Aorta (tissue), 5 donors: Measurements from ENCODE around the gene FAM222A. TPM values are rescaled to one million over a fixed set of nuclear protein-coding genes. Genes with fewer than 3 reads are reported as not detected.
A peak's percentile ranks its signal among the peaks of the same experiment; 100 is the strongest.

Experiments used
- ATAC-seq: fragments of 200-7000 bp; cut with Tn5 transposase; one replicate; pipeline ENCODE4 v1.9.1; 2022; ENCODE audit warnings: moderate library complexity; ENCODE audit not compliant: low FRiP score
- DNase-seq, 2 donors: peaks; one replicate each; pipeline ENCODE4 v3.0.0-alpha.2; 2020
- H3K27ac ChIP-seq, 2 donors: one replicate each; pipeline ENCODE4 v1.5.1; 2013; ENCODE audit warnings: low read length in 2 of 2, mild to moderate bottlenecking in 2 of 2, moderate library complexity in 2 of 2, control low read depth in 1 of 2, inconsistent platforms in 1 of 2, low read depth in 1 of 2
- H3K27me3 ChIP-seq, 2 donors: one replicate each; pipeline ENCODE4 v1.6.1; 2013; ENCODE audit warnings: control low read depth in 1 of 2, low read length in 1 of 2, mild to moderate bottlenecking in 1 of 2, moderate library complexity in 1 of 2; ENCODE audit not compliant: insufficient read depth in 2 of 2, control insufficient read depth in 1 of 2
- H3K36me3 ChIP-seq, 2 donors: one replicate each; pipeline ENCODE4 v1.6.1; 2013; ENCODE audit warnings: control low read depth in 1 of 2, low read length in 1 of 2, mild to moderate bottlenecking in 1 of 2; ENCODE audit not compliant: insufficient read depth in 2 of 2, control insufficient read depth in 1 of 2
- H3K4me1 ChIP-seq, 2 donors: one replicate each; pipeline ENCODE4 v1.6.1; 2013; ENCODE audit warnings: low read length in 2 of 2, control low read depth in 1 of 2, mild to moderate bottlenecking in 1 of 2, moderate library complexity in 1 of 2; ENCODE audit not compliant: insufficient read depth in 2 of 2, control insufficient read depth in 1 of 2
- H3K4me3 ChIP-seq, 2 donors: one replicate each; pipeline ENCODE4 v1.5.1; 2013; ENCODE audit warnings: low read length in 2 of 2, control low read depth in 1 of 2, mild to moderate bottlenecking in 1 of 2
- H3K9me3 ChIP-seq: one replicate; pipeline ENCODE4 v1.6.1; 2013; ENCODE audit warnings: mild to moderate bottlenecking, low read length; ENCODE audit not compliant: control insufficient read depth
- WGBS, 2 donors: extraction: QIAGEN DNeasy Blood & Tissue Kit; methylation state at CpG; one replicate each; pipeline ENCODE4 v1.1.7; 2013; 5-methylcytosine and 5-hydroxymethylcytosine counted together
- intact Hi-C, 2 donors: fragments of 100-400 bp; cut with DNase I; formaldehyde crosslinking; loops; one replicate each; pipeline versions ENCODE4 v1.14.2 to v1.15.0; 2022
- polyA plus RNA-seq, 2 donors: library from polyadenylated mRNA; stranded (reverse); fragments of 200-250 nt; gene quantifications; one replicate each; pipeline ENCODE4 v1.2.3, GENCODE V29; 2013
- total RNA-seq, 2 donors: library from RNA; stranded (reverse); fragmentation: NEBNext Ultra II Directional; extraction: Animal tissue kit (Norgen Biotek cat#: 25700); gene quantifications; one replicate each; pipeline ENCODE4 v1.2.1, GENCODE V29; 2021
- donor health status: healthy with polysubstance abuse.
- donor health status: Bipolar disorder and iron deficiency.
- donor health status: DM: no; HTN: no; CAD: no.
- donor health status: DM: no; HTN: no; CAD: no.
- donor health status: DM: yes; HTN: yes; CAD: no.

The FAM222A gene
- total and polyA plus RNA-seq, 4 donors: 0.25 to 0.52 (median 0.38) TPM

DNA sequence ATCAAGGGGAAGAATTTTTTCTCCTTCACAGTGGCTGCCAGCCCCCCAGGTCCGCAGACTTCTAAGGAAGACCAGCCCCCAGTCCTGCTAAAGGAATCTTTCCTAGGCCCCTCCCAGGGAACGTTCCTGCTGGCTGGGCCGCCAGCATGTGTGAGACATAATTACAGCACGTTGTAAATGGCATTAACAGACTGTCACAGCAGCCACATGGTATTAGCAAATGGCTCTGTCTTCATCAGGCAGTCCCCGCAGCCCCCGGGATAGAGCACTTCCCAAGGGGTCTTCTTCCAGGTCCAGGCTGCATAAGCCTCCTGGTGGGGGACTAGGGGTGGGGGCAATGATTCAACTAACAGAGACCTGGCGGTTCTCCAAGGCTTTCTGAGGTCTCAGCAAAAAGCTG lies 34.9 kb upstream of the FAM222A start:
- no peaks in the 10 kb centered on the region for H3K9me3 ChIP-seq
- intact Hi-C loops: no loop called here
- DNase-seq (no peak), ATAC-seq (no peak)
- H3K27me3 ChIP-seq: peaks cover 2 to 3% of the 10 kb centered on the region in 2 donors
- no peak overlapping the region for H3K4me3 ChIP-seq
- no peak overlapping the region for H3K27ac ChIP-seq
- H3K4me1 ChIP-seq: no peaks in the 10 kb centered on the region
- 11 to 14% methylated on average over 7 of the region's 7 CpGs for WGBS, 2 donors
- no peaks in the 10 kb centered on the region for H3K36me3 ChIP-seq

DNA sequence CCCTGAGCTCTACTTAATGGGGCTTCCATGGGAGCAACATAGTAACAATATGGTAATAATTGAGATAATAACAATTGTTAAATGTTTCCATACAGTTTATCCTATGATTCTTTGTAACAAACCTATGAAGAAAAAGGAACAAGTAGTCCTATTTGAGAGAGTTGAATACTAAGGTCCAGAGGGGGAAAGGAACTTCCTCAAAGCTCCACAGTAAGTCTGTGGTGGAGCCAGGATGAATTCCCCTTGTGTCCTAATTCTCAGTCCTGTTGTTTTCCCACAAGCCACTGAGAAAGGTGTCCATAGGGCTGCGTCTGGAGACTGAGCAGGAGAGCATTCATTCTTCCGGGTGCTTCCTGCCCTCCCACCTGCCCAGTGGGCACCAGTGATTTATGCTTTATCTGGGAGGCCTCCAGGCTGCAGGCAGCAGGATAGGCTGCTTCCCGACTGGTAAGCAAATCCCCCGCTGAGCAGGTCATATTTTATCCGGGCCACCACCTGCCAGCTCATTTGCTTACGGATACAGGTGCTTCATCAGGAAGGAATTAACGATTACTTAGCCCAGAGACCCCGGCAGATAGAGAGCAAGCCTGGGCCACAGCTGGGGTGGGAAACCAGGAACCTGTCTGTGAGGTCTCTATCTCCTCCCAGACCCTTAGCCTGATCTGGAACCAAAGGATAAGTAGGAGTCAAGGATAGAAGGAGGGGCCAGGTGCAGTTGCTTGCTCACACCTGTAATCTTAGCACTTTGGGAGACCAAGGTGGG lies 33.9 kb upstream of the FAM222A start:
- ATAC-seq: no peak
- DNase-seq: no peak
- no peaks in the 10 kb centered on the region for H3K4me1 ChIP-seq
- H3K9me3 ChIP-seq: no peaks in the 10 kb centered on the region
- intact Hi-C loops: no loop called here
- H3K4me3 ChIP-seq: no peak overlapping the region
- H3K27me3 ChIP-seq: peaks cover 2 to 3% of the 10 kb centered on the region in 2 donors
- WGBS, 2 donors: 36 to 42% methylated on average over 8 of the region's 8 CpGs
- no peak overlapping the region for H3K27ac ChIP-seq
- H3K36me3 ChIP-seq: no peaks in the 10 kb centered on the region

- DNase-seq (peak in 1 of 2 donors; percentile 2), ATAC-seq (no peak)
- WGBS, 2 donors: 74 to 87% methylated on average over 4 of the region's 4 CpGs
- intact Hi-C loops: no loop called here
- Histone ChIP-seq H3K36me3 (no peaks in the 10 kb centered on the region), H3K4me3 (no peak overlapping the region), H3K27ac (no peak overlapping the region), H3K4me1 (no peaks in the 10 kb centered on the region), H3K9me3 (no peaks in the 10 kb centered on the region), H3K27me3 (peaks cover 2 to 3% of the 10 kb centered on the region in 2 donors)
These were observed 33.2 kb upstream of the FAM222A start for GRCh38 chr12:109680264-109681005.

GRCh38 chr12:109681986-109682707 lies 31.5 kb upstream of the FAM222A start:
- DNase-seq (no peak), ATAC-seq (no peak)
- intact Hi-C loops: no loop called here
- H3K4me3 ChIP-seq: no peak overlapping the region
- H3K4me1 ChIP-seq: no peaks in the 10 kb centered on the region
- no peaks in the 10 kb centered on the region for H3K9me3 ChIP-seq
- H3K36me3 ChIP-seq: no peaks in the 10 kb centered on the region
- WGBS, 2 donors: 54 to 63% methylated on average over 7 of the region's 7 CpGs
- no peak overlapping the region for H3K27ac ChIP-seq
- no peaks in the 10 kb centered on the region for H3K27me3 ChIP-seq

DNA sequence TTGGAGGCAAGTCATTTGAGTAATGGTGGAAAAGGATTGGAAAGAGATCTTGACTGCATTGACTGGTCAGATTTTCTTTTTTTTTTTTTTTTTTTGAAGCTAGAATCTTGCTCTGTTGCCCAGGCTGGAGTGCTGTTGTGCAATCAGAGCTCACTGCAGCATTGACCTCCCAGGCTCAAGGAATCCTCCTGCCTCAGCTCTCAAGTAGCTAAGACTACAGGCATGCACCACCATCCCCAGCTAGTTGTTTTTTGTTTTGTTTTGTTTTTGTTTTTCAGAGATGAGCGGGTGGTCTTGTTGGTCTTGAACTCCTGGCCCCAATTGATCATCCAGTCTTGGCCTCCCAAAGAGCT lies 30.9 kb upstream of the FAM222A start:
- no peak overlapping the region for H3K4me3 ChIP-seq
- intact Hi-C loops: no loop called here
- H3K36me3 ChIP-seq: no peaks in the 10 kb centered on the region
- no peaks in the 10 kb centered on the region for H3K27me3 ChIP-seq
- no peaks in the 10 kb centered on the region for H3K4me1 ChIP-seq
- no peak for DNase-seq
- no peak overlapping the region for H3K27ac ChIP-seq
- no peaks in the 10 kb centered on the region for H3K9me3 ChIP-seq
- 75 to 80% methylated on average over 1 of the region's 1 CpG for WGBS, 2 donors
- no peak for ATAC-seq

DNA sequence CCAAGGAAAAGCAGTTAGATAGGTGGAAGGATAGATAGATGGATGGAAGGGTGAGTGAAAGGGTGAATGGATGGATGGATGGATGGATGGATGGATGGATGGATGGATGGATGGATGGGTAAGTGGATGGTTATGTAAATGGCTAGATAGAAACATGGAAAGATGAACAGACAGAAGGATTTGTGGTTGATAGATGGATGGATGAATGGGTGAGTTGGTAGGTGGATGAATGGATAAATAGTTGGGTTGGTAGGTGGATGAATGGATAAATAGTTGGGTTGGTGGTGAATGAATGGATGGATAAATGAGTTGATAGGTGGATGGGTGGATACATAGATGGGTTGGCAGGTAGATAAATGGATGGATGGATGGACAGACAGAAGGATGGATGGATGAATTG lies 30.3 kb upstream of the FAM222A start:
- intact Hi-C loops: no loop called here
- Histone ChIP-seq H3K27me3 (no peaks in the 10 kb centered on the region), H3K4me1 (no peaks in the 10 kb centered on the region), H3K9me3 (no peaks in the 10 kb centered on the region), H3K27ac (no peak overlapping the region), H3K36me3 (no peaks in the 10 kb centered on the region), H3K4me3 (no peak overlapping the region)
- no peak for ATAC-seq
- no peak for DNase-seq

GRCh38 chr12:109685574-109686447 lies 27.8 kb upstream of the FAM222A start:
- no peak overlapping the region for H3K4me3 ChIP-seq
- H3K9me3 ChIP-seq: no peaks in the 10 kb centered on the region
- no peaks in the 10 kb centered on the region for H3K4me1 ChIP-seq
- DNase-seq (no peak), ATAC-seq (no peak)
- no peaks in the 10 kb centered on the region for H3K27me3 ChIP-seq
- H3K27ac ChIP-seq: no peak overlapping the region
- no peaks in the 10 kb centered on the region for H3K36me3 ChIP-seq
- WGBS, 2 donors: 83 to 85% methylated on average over 10 of the region's 10 CpGs
- intact Hi-C loops: no loop called here

GRCh38 chr12:109686523-109686922 lies 27.1 kb upstream of the FAM222A start:
- peak in 1 of 2 donors; percentile 70 for DNase-seq
- Histone ChIP-seq H3K9me3 (no peaks in the 10 kb centered on the region), H3K4me1 (no peaks in the 10 kb centered on the region), H3K27me3 (no peaks in the 10 kb centered on the region), H3K27ac (no peak overlapping the region), H3K36me3 (no peaks in the 10 kb centered on the region), H3K4me3 (no peak overlapping the region)
- intact Hi-C loops: no loop called here
- no peak for ATAC-seq
- WGBS, 2 donors: 86 to 90% methylated on average over 7 of the region's 7 CpGs
